GM21526 (cell line): ENCODE data around the gene ZNF79.

ENCODE experiments used
- ATAC-seq: cut with Tn5 transposase; IDR thresholded peaks from one replicate; pipeline ENCODE4 v1.9.1; 2021; ENCODE audit warnings: moderate library complexity; ENCODE audit not compliant: unreplicated experiment, low FRiP score

The ZNF79 gene

GRCh38 chr9:127423934-127424675, at the start of gene ZNF79:
Gene ZNF79 (plus strand): TSS chr9:127424382. CDS start chr9:127424788, 406 bp downstream.
- peak; percentile 75 for ATAC-seq

DNA sequence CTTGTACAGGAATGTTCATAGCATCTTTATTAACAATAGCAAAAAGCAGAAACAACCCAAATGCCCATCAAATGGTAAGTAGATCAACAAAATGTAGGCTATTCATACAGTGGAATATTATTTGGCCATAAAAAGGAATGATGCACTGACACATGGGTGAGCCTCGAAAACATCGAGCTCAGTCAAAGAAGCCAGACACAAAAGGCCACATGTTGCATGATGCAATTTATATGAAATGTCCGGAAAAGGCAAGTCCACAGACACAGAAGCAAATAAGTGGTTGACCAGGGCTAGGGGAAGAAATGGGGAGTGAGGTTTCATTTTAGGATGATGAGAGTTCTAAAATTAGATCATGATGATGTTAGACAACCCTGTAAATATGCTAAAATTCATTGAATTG, 43.7 kb upstream of the ZNF79 start:
- no peak for ATAC-seq

- ATAC-seq, result no peak
These were observed 41.6 kb upstream of the ZNF79 start for GRCh38 chr9:127382541-127382940.

GRCh38 chr9:127384016-127384730, 40.0 kb upstream of the ZNF79 start:
- ATAC-seq, result no peak

GRCh38 chr9:127384901-127385300, 39.3 kb upstream of the ZNF79 start:
- ATAC-seq, result no peak

GRCh38 chr9:127386249-127386648, 37.9 kb upstream of the ZNF79 start:
- ATAC-seq, result no peak

GRCh38 chr9:127386981-127387380, 37.2 kb upstream of the ZNF79 start:
- no peak for ATAC-seq

GRCh38 chr9:127388037-127388855, 35.9 kb upstream of the ZNF79 start:
- no peak for ATAC-seq

- ATAC-seq, result no peak
These were observed 35.3 kb upstream of the ZNF79 start for GRCh38 chr9:127388856-127389238.

- ATAC-seq, result no peak
These were observed 34.6 kb upstream of the ZNF79 start for GRCh38 chr9:127389381-127390247.

GRCh38 chr9:127390248-127390545, 34.0 kb upstream of the ZNF79 start:
- no peak for ATAC-seq

DNA sequence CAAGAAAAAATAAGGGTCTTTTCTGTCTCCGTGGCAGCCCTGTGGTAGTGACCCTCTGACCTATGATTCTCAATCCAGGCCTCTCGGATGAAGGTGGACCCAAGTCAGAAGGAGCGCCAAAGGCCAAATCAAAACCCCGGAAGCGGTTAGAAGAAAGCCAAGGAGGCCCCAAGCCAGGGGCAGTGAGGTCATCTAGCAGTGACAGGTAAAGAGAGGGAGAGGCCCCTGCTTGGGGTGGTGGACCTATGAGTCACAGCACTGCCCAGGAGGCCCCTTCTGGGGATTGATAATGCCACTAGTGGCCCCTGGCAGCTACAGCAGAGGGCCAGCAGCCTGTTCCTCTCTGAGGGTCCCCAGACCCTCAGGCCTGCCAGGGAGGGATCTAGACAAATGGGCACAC, 33.6 kb upstream of the ZNF79 start:
- ATAC-seq, result no peak

- no peak for ATAC-seq
These were observed 32.0 kb upstream of the ZNF79 start for GRCh38 chr9:127392166-127392565.

- no peak for ATAC-seq
These were observed 31.2 kb upstream of the ZNF79 start for GRCh38 chr9:127392976-127393375.

GRCh38 chr9:127393645-127394044, 30.5 kb upstream of the ZNF79 start:
- no peak for ATAC-seq

GRCh38 chr9:127395497-127396252, 28.5 kb upstream of the ZNF79 start:
- ATAC-seq, result no peak

- no peak for ATAC-seq
These were observed 27.9 kb upstream of the ZNF79 start for GRCh38 chr9:127396253-127396807.

DNA sequence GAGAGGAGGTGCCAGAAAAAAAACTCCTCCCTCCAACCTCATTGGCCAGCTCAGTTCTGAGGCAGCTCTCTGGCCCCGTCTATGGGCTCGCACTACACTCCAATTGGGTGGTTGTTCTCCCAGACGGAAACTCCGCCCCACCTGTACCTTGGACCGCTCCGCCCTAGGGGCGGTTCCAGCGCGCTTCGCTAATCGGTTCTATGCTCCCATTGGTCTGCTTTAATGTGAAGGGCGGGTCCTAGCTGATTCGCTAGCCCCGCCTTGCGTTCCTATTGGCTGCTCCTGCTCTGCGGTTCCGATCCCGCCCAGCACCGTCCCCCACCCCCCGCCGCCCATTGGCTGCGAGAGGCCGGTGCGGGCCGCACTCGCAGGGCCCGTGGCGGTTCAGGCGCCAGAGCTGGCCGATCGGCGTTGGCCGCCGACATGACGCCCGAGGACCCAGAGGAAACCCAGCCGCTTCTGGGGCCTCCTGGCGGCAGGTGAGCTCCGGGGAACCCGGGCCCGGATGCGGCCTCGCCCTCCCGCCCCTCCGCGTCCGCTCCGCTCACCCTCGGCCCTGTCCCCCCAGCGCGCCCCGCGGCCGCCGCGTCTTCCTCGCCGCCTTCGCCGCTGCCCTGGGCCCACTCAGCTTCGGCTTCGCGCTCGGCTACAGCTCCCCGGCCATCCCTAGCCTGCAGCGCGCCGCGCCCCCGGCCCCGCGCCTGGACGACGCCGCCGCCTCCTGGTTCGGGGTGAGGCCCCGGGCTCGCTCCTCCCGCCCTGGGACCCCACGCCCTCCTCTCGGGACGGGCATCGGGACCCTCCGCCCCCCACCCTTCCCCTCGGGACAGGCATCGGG, 27.2 kb upstream of the ZNF79 start, which contains the start of gene SLC2A8:
TSS of gene SLC2A8 (plus strand) at position 362 of the 838 bp plus-strand sequence. CDS start at position 424, 62 bp downstream.
- peak; percentile 88 for ATAC-seq
